ENCODE data around the gene LHFPL3.

GRCh38 chr7:104686286-104686685 lies 357.9 kb downstream of the LHFPL3 start:
- no peak for TF ChIP-seq CTCF (IDR thresholded peaks at IDR 0.05)
- TF ChIP-seq POLR2A (IDR thresholded peaks at IDR 0.05), result no peak

Measured in right lobe of liver (tissue), 4 donors.